DOHH2 (cell line): ENCODE measurements around the gene UBE2G2.

ENCODE experiments used
- CTCF ChIP-seq: fragments of 200-600 bp; sonication (generic); IDR thresholded peaks from one replicate; pipeline ENCODE4 v1.5.1; 2014; ENCODE audit warnings: antibody characterized with exemption, mild to moderate bottlenecking, low read depth, low read length; ENCODE audit not compliant: poor library complexity, severe bottlenecking
- EZH2phosphoT487 ChIP-seq: fragments of 200-600 bp; sonication (generic); IDR thresholded peaks from 2 replicates; pipeline ENCODE4 v1.6.1; 2017; ENCODE audit warnings: borderline replicate concordance, mild to moderate bottlenecking, antibody characterized with exemption, low read length, moderate library complexity, mixed read lengths

- no peak for TF ChIP-seq CTCF
- no peak for TF ChIP-seq EZH2phosphoT487
Measured at GRCh38 chr21:44724196-44724595, 77.4 kb downstream of the UBE2G2 start.
